Measurements from ENCODE around the gene GLS. TPM values are rescaled to one million over a fixed set of nuclear protein-coding genes. Genes with fewer than 3 reads are reported as not detected.
A peak's percentile ranks its signal among the peaks of the same experiment; 100 is the strongest.

The GLS gene
- total RNA-seq, 1 donor from 2014 or later, result 160 TPM

DNA sequence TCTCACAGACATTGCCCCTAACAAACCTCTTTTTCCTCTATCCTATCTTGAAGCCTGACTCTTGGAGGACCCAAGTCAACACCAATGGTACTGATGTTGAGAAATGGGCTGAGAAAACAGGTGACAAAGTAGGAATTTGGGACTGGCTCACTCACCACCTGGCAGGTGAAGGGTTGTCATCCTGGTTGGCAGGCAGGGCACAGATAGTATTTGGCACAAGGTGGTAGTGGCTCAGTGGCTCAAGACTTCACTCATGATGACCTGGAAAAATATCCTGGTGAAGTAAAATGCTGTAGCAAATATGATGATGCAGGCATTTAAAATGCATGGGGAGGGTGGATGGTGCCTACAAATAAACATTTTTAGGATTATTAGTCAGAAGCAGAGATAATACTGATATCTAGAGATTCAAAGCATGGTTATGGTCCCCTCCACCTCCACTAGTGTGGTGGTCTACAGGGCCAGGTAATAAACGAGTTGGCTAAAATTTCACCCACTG is 38.0 kb upstream of the GLS start:
- Mint-ChIP-seq H3K4me1 (ENCODE audit: unreplicated experiment) (no peaks in the 10 kb centered on the region), H3K36me3 (no peaks in the 10 kb centered on the region), H3K9me3 (no peaks in the 10 kb centered on the region), H3K4me3 (no peak overlapping the region), H3K27me3 (no peaks in the 10 kb centered on the region), H3K27ac (no peak overlapping the region)
- TF ChIP-seq, protein P1, sequence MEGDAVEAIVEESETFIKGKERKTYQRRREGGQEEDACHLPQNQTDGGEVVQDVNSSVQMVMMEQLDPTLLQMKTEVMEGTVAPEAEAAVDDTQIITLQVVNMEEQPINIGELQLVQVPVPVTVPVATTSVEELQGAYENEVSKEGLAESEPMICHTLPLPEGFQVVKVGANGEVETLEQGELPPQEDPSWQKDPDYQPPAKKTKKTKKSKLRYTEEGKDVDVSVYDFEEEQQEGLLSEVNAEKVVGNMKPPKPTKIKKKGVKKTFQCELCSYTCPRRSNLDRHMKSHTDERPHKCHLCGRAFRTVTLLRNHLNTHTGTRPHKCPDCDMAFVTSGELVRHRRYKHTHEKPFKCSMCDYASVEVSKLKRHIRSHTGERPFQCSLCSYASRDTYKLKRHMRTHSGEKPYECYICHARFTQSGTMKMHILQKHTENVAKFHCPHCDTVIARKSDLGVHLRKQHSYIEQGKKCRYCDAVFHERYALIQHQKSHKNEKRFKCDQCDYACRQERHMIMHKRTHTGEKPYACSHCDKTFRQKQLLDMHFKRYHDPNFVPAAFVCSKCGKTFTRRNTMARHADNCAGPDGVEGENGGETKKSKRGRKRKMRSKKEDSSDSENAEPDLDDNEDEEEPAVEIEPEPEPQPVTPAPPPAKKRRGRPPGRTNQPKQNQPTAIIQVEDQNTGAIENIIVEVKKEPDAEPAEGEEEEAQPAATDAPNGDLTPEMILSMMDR (conservative IDR thresholded peaks at IDR 0.05), result no peak
- DNase-seq (ENCODE audit: extremely low spot score, unreplicated experiment), result no peak

DNA sequence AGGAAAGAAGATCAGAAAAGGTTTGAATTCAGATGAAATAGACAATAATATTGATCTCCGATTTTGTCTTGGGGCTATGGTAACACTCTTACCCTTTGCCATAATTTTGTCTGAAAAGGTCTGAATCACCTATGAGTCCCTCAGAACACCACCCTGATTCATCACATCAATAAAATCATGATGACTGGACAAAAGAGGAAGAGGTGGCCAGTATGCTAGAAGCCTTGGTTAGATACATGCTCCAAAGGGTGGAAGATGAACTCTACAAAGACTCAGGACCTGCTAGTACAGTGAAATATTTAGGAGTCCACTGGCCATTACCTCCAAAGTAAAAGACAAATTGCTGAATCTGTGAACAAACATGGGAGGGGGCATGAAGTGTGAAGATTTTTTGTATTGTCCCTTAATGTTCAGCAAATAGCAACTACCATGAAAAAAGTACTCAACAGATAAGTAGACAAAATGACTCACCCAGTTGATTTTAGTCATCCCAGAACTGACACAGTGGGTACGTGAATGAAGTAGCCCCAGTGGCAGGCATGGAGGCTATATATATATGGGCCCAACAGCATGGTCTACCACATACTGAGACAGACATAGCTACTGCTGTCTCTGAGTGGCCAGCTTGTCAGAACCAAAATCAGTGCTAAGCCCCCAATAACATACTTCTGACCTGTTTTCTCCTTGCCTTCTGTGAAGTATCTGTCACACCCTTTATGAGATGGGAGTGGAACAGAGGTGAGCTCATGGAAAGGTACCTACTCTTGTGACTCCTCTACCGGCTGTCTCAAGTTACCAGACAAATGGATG is 36.5 kb upstream of the GLS start:
- H3K27ac Mint-ChIP-seq, result peak overlapping the region; percentile 21
- H3K4me3 Mint-ChIP-seq, result no peak overlapping the region
- TF ChIP-seq, protein P1 (conservative IDR thresholded peaks at IDR 0.05), result no peak
- H3K27me3 Mint-ChIP-seq, result no peaks in the 10 kb centered on the region
- no peaks in the 10 kb centered on the region for H3K36me3 Mint-ChIP-seq
- no peaks in the 10 kb centered on the region for H3K9me3 Mint-ChIP-seq
- no peaks in the 10 kb centered on the region for H3K4me1 Mint-ChIP-seq (ENCODE audit: unreplicated experiment)
- no peak for DNase-seq (ENCODE audit: extremely low spot score, unreplicated experiment)

DNA sequence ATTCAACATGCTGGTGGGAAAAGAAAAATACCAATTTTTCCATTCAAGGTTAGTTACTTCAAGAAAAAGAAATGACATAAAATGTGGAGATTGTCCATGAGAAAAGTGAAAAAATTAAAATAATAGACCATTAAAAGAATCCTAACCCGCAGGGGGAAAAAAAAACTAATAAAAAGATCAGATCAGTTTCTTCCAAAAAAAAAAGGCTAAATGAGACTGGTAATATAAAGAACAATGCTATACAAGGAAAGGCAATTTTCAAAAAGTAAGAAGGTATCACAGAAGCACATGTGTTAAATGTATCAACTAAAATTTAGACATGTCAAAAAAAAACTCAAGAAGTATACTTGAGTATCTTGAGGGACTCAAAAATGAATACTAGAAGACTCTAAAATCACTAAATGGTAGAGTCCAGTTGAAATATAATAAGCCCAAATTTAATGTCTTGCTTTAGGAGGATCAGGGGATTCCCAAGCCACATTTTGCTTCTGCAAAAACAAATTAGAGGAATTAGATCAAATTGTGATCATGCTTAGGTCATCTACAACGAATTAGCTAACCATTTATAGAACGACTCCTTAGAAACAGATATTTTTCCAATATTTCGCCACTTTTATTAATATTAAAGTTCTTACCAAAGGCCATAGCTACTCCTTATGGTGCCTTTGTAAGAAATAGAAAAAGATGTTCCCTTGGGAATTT is 35.8 kb upstream of the GLS start:
- Mint-ChIP-seq H3K27ac (peak overlapping the region; percentile 21), H3K4me3 (no peak overlapping the region), H3K9me3 (no peaks in the 10 kb centered on the region), H3K36me3 (no peaks in the 10 kb centered on the region), H3K4me1 (ENCODE audit: unreplicated experiment) (no peaks in the 10 kb centered on the region), H3K27me3 (no peaks in the 10 kb centered on the region)
- TF ChIP-seq, protein P1 (conservative IDR thresholded peaks at IDR 0.05), result no peak
- DNase-seq (ENCODE audit: extremely low spot score, unreplicated experiment), result no peak

DNA sequence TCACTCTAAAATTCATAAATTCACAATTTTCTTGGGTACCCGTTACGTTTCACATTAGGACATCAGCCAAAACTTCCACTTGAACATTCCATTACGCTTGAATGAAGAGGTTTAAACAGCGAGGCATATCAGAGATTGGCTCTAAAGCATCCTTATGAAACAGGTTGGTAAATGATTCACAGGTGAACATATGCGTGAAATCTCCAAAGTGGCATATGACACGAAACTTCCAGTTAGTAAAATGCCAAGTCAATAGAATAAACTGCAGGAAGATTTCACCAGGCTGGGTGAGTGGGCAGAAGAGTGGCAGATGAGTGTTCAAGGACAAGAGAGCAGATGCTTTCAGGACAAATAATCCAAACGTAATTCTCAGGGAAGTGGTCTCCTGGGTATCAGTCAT is 33.9 kb upstream of the GLS start:
- Mint-ChIP-seq H3K9me3 (no peaks in the 10 kb centered on the region), H3K27me3 (no peaks in the 10 kb centered on the region), H3K27ac (no peak overlapping the region), H3K36me3 (no peaks in the 10 kb centered on the region), H3K4me3 (no peak overlapping the region), H3K4me1 (ENCODE audit: unreplicated experiment) (no peaks in the 10 kb centered on the region)
- no peak for DNase-seq (ENCODE audit: extremely low spot score, unreplicated experiment)
- TF ChIP-seq, protein P1 (conservative IDR thresholded peaks at IDR 0.05), result no peak

DNA sequence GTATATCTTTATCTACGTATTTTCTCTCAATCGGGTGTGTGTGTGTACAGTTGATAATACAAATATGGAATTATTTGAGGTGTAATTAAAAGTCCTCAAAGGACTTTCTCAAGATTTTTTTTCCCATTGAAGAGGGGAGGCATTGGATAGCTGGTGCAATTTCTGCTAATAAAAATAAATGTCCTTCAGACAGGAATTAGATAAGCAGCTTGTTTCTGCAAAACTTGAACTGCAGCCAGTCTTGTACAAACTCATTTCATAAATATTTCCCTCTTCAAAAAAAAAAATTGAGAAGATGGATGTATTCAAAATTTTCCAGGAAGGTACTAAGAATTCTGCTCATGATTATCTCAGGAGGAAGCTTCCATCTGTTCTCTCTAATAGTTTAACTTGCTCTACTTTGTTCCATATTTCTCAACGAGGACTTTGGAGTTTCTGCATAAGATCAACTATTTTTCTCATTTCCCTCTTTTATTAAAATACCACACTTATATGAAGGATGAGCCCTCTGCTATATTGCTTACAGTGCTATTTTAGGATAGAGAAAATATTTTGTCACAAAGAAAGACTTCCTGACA is 33.0 kb upstream of the GLS start:
- Mint-ChIP-seq H3K36me3 (no peaks in the 10 kb centered on the region), H3K4me3 (no peak overlapping the region), H3K27ac (no peak overlapping the region), H3K4me1 (ENCODE audit: unreplicated experiment) (no peaks in the 10 kb centered on the region), H3K27me3 (no peaks in the 10 kb centered on the region), H3K9me3 (no peaks in the 10 kb centered on the region)
- TF ChIP-seq, protein P1 (conservative IDR thresholded peaks at IDR 0.05), result no peak
- no peak for DNase-seq (ENCODE audit: extremely low spot score, unreplicated experiment)
